Tibial nerve (tissue), 4 donors: ENCODE results near the gene KCNC3.

Source experiments
- CTCF ChIP-seq, 5 experiments: fragments of 200-600 bp in 3 of 5; fragments of 450-650 bp in 2 of 5; sonication (generic) in 3 of 5; IDR thresholded peaks; one replicate each; pipeline ENCODE4 v1.5.1; 2016 to 2019; ENCODE audit warnings: antibody characterized with exemption in 5 of 5, mild to moderate bottlenecking in 3 of 5, moderate library complexity in 2 of 5
- EP300 ChIP-seq, 2 donors: sonication (generic); formaldehyde crosslinking; IDR thresholded peaks; one replicate each; pipeline ENCODE4 v1.6.1; 2017; ENCODE audit warnings: antibody characterized with exemption in 2 of 2, mild to moderate bottlenecking in 1 of 2
- POLR2A ChIP-seq, 2 donors: fragments of 450-650 bp; IDR thresholded peaks; one replicate each; pipeline ENCODE4 v1.6.1; 2017; ENCODE audit warnings: antibody characterized with exemption in 2 of 2, mild to moderate bottlenecking in 2 of 2, moderate library complexity in 2 of 2

GRCh38 chr19:50320051-50320450 lies 9.1 kb downstream of the KCNC3 start:
- TF ChIP-seq CTCF (IDR thresholded peaks at IDR 0.05) (no peak), POLR2A (IDR thresholded peaks at IDR 0.05) (no peak), EP300 (IDR thresholded peaks at IDR 0.05) (no peak)
